GM12878 (cell line): ENCODE data around the gene CUL4A. TPM values are rescaled to one million over a fixed set of nuclear protein-coding genes. Genes with fewer than 3 reads are reported as not detected.

Experiments
- ATAC-seq: fragments of 200-7000 bp; cut with Tn5 transposase; 3 replicates; pipeline ENCODE4 v1.9.1; 2020; ENCODE audit warnings: mild to moderate bottlenecking, moderate library complexity
- BruUV-seq: library from RNA; stranded (reverse); fragments of 400-500 nt; replicated peaks from 2 replicates; lab custom pipeline; 2021; lab: Mats Ljungman, UMichigan
- CTCF ChIA-PET: fragments of 300-600 bp; sonication (Branson Sonifier 250); formaldehyde crosslinking; extraction: SDS; loops from one replicate; lab custom pipeline; 2021; ENCODE audit warnings: inconsistent platforms; lab: Yijun Ruan, JAX
- POLR2A ChIA-PET: fragments of 350-600 bp; formaldehyde crosslinking; extraction: SDS; loops from one replicate; lab custom pipeline; 2021; ENCODE audit warnings: inconsistent platforms; lab: Charles Lee
- RAD21 ChIA-PET: fragments of 300-600 bp; sonication (Branson Sonifier 250); formaldehyde crosslinking; loops from one replicate; lab custom pipeline; 2023; ENCODE audit warnings: antibody characterized with exemption; ENCODE audit not compliant: unreplicated experiment; lab: Charles Lee
- SMC1A ChIA-PET: fragments of 300-600 bp; sonication (Branson Sonifier 250); formaldehyde crosslinking; loops from one replicate; lab custom pipeline; 2023; ENCODE audit not compliant: unreplicated experiment, uncharacterized antibody; lab: Charles Lee
- DNase-seq: peaks from one replicate; pipeline ENCODE4 v3.0.0-alpha.2; 2011; ENCODE audit warnings: low read depth, low spot score
- FAIRE-seq: peaks from 3 replicates; lab custom pipeline; 2011; peaks lifted over from hg19 to GRCh38; lab: Jason Lieb, UNC
- H2AFZ ChIP-seq: 2 replicates; pipeline ENCODE4 v1.6.0; 2011; ENCODE audit warnings: low read depth, low read length, control low read depth; ENCODE audit not compliant: control insufficient read depth
- H3K27ac ChIP-seq: 2 replicates; pipeline ENCODE4 v1.5.1; 2011; ENCODE audit warnings: control low read depth; ENCODE audit not compliant: control insufficient read depth, insufficient read depth
- H3K27me3 ChIP-seq, 2 experiments: replicated peaks in 1 of 2; 2 replicates each; pipeline versions ENCODE4 v1.6.0 to v1.6.1; 2011; ENCODE audit warnings: low read length in 1 of 2; ENCODE audit not compliant: control insufficient read depth in 2 of 2, insufficient read depth in 2 of 2
- H3K36me3 ChIP-seq, 2 experiments: 2 replicates each; pipeline ENCODE4 v1.5.1; 2011; ENCODE audit warnings: low read length in 1 of 2; ENCODE audit not compliant: control insufficient read depth in 2 of 2, insufficient read depth in 2 of 2
- H3K4me1 ChIP-seq: 2 replicates; pipeline ENCODE4 v1.6.1; 2011; ENCODE audit warnings: mild to moderate bottlenecking, low read length, moderate library complexity, mixed read lengths; ENCODE audit not compliant: control insufficient read depth, insufficient read depth
- H3K4me2 ChIP-seq: 2 replicates; pipeline ENCODE4 v1.6.0; 2011; ENCODE audit warnings: control low read depth; ENCODE audit not compliant: control insufficient read depth, insufficient read depth
- H3K4me3 ChIP-seq: fragments of 200-600 bp; sonication (generic); 2 replicates; pipeline ENCODE4 v1.5.1; 2016
- H3K79me2 ChIP-seq: 2 replicates; pipeline ENCODE4 v1.6.0; 2011; ENCODE audit warnings: low read length; ENCODE audit not compliant: control insufficient read depth, insufficient read depth
- H3K9ac ChIP-seq: 2 replicates; pipeline ENCODE4 v1.8.0; 2011; ENCODE audit warnings: low read length, control low read depth, mixed read lengths; ENCODE audit not compliant: control insufficient read depth, insufficient read depth
- H3K9me3 ChIP-seq: replicated peaks from 3 replicates; pipeline ENCODE4 v1.5.1; 2011; ENCODE audit warnings: mild to moderate bottlenecking, low read length; ENCODE audit not compliant: control insufficient read depth, insufficient read depth
- H4K20me1 ChIP-seq: 2 replicates; pipeline ENCODE4 v1.6.0; 2011; ENCODE audit not compliant: control insufficient read depth, insufficient read depth
- BHLHE40 ChIP-seq, 2 experiments: fragments of 450-650 bp in 1 of 2; IDR thresholded peaks; 2 replicates each; pipeline ENCODE4 v1.6.1; 2011 to 2017; ENCODE audit warnings: low read depth in 2 of 2, borderline replicate concordance in 1 of 2, improper control_type of control experiment in 1 of 2, low read length in 1 of 2, mild to moderate bottlenecking in 1 of 2
- E2F4 ChIP-seq: IDR thresholded peaks from 2 replicates; pipeline ENCODE4 v1.6.1; 2012; ENCODE audit warnings: low read depth, low read length, improper control_type of control experiment
- MYC ChIP-seq: IDR thresholded peaks from 2 replicates; pipeline ENCODE4 v1.6.1; 2011; ENCODE audit warnings: mild to moderate bottlenecking, low read length, moderate library complexity, inconsistent platforms; ENCODE audit not compliant: insufficient read depth, insufficient replicate concordance, insufficient read length, severe bottlenecking
- SMAD1 ChIP-seq: fragments of 450-650 bp; IDR thresholded peaks from 2 replicates; pipeline ENCODE4 v1.6.1; 2018; ENCODE audit warnings: mild to moderate bottlenecking, low read depth; ENCODE audit not compliant: partially characterized antibody
- WGBS: methylation state at CpG from one replicate; pipeline ENCODE4 v1.1.6; 2016; ENCODE audit warnings: low lambda C conversion rate; ENCODE audit not compliant: insufficient replicate concordance, insufficient coverage; ENCODE audit errors: missing lambda C conversion rate; 5-methylcytosine and 5-hydroxymethylcytosine counted together
- in situ Hi-C: fragments of 300-500 bp; cut with MboI; formaldehyde crosslinking; loops from 9 replicates; pipeline ENCODE4 v1.14.3; 2018; ENCODE audit warnings: mixed read lengths
- intact Hi-C: fragments of 100-400 bp; cut with micrococcal nuclease; formaldehyde crosslinking; loops from one replicate; pipeline ENCODE4 v1.14.2; 2022; ENCODE audit not compliant: unreplicated experiment
- polyA plus RNA-seq, 11 experiments: library from polyadenylated mRNA; depleted of rRNA in 4 of 11; unstranded in 6 of 11; stranded (reverse) in 5 of 11; fragments of >200 nt; fragmentation: Nextera tagmentation in 4 of 11; fragmentation: Illumina TruSeq in 1 of 11; extraction: Ambion mirVana in 4 of 11; extraction: Trizol in 1 of 11; gene quantifications; 1 replicate in 1 of 11; 2 replicates in 10 of 11; pipeline versions ENCODE4 v1.2.1 to v1.2.3, GENCODE V29; 2011 to 2016; ENCODE audit warnings: inconsistent platforms in 2 of 11, missing spikeins in 2 of 11, low read depth in 1 of 11
- total RNA-seq, 4 experiments: library from RNA; depleted of rRNA in 3 of 4; stranded (reverse); fragments of >200 nt in 3 of 4; fragmentation: Illumina TruSeq in 1 of 4; extraction: Trizol in 1 of 4; gene quantifications; 2 replicates each; pipeline versions ENCODE4 v1.2.1 to v1.2.3, GENCODE V29; 2013 to 2021

CUL4A gene
- total and polyA plus RNA-seq, 10 of the 15 experiments (the other 5 are each of a cell fraction or from before 2014, with no cell fraction given) = 19.7 to 74.3 (median 55.6) TPM

GRCh38 chr13:113207890-113208420 is 1.5 kb upstream of the CUL4A start:
- RAD21 ChIA-PET = no interaction called here
- peak overlapping the region; percentile 95 for H3K27ac ChIP-seq

More at GRCh38 chr13:113207890-113208420, 1.5 kb upstream of the CUL4A start:
- Histone ChIP-seq H3K27me3 (no peaks in the 10 kb centered on the region), H3K9me3 (no peaks in the 10 kb centered on the region), H4K20me1 (peaks cover 3% of the 10 kb centered on the region; the same call in 1 of the 2 replicates), H3K4me3 (peak overlapping the region; percentile 87), H3K4me1 (no peaks in the 10 kb centered on the region), H3K79me2 (peaks cover 71% of the 10 kb centered on the region), H3K9ac (peak overlapping the region; percentile 91), H2AFZ (peak overlapping the region; percentile 55), H3K4me2 (peak overlapping the region; percentile 81), H3K36me3 (no peaks in the 10 kb centered on the region; a peak in 1 of 4 replicates)
- under 1% methylated on average over 44 of the region's 44 CpGs for WGBS
- intact Hi-C loops = loop anchor here (1.0 to 10.0 kb wide), 4 partner anchors 56 to 374 kb away; partner anchors contain the start of genes LAMP1 and TFDP1
- peak; percentile 37 for ATAC-seq
- no peak for DNase-seq
- FAIRE-seq = no peak
- ChIA-PET CTCF (no interaction called here), POLR2A (no interaction called here), SMC1A (interaction anchor here (1.4 kb wide), 1 partner anchor 90 kb away, joined by 3 read pairs; no protein-coding TSS in a partner anchor)
- no TSS peak for BruUV-seq
- TF ChIP-seq MYC = peak; percentile 27
- no peak for TF ChIP-seq SMAD1
- no peak for TF ChIP-seq E2F4
- peak; percentile 42 to 90; a peak in 2 of 4 replicates for TF ChIP-seq BHLHE40 (IDR thresholded peaks at IDR 0.05; ENCODE audit: borderline replicate concordance in 1 of 2, low read depth in 2 of 2, low read length in 1 of 2)
- in situ Hi-C loops = no loop called here
